ENCODE measurements around the gene GRM7. TPM values are rescaled to one million over a fixed set of nuclear protein-coding genes. Genes with fewer than 3 reads are reported as not detected.

The GRM7 gene
- total RNA-seq: not detected

DNA sequence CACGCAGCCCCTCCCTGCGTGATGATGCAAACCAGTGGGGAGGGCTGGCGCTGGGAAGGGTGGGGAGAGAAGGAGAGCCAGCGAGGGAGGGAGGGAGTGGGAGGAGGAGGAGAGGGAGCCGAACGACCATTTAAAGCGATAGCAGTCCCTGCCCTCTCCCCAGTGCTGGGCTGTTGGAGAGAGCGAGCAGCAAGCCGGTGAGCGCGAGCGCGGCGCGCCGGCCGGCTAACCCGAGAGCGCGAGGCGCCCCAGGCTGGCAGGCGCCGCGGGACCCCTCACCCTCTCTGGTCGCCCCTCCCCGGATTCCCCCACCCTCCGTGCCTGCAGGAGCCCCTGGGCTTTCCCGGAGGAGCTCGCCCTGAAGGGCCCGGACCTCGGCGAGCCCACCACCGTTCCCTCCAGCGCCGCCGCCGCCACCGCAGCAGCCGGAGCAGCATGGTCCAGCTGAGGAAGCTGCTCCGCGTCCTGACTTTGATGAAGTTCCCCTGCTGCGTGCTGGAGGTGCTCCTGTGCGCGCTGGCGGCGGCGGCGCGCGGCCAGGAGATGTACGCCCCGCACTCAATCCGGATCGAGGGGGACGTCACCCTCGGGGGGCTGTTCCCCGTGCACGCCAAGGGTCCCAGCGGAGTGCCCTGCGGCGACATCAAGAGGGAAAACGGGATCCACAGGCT lies at the start of gene GRM7:
TSS of gene GRM7 (plus strand) at position 162 of the 671 bp plus-strand sequence.

All from activated naive CD4-positive, alpha-beta T cell treated with anti-CD3 and anti-CD28 coated beads, Interleukin-2, amount 10 ng/mL, durations not matched to agents 5 hours and 36 hours (primary cell).